Endodermal cell (in vitro differentiated cells): ENCODE results near the gene CD70. TPM values are rescaled to one million over a fixed set of nuclear protein-coding genes. Genes with fewer than 3 reads are reported as not detected.
"Not testable (repeated sequence)": the region's sequence is repeated elsewhere in the genome, so short reads cannot be mapped to it uniquely, and the experiment has no call there.

Source experiments
- DNase-seq: peaks from one replicate; pipeline ENCODE4 v3.0.0-alpha.2; 2017
- H3K27ac ChIP-seq: 2 replicates; pipeline ENCODE4 v1.5.1; 2013; ENCODE audit warnings: mild to moderate bottlenecking, low read depth, low read length, moderate library complexity
- H3K27me3 ChIP-seq: 2 replicates; pipeline ENCODE4 v1.6.1; 2013; ENCODE audit warnings: mild to moderate bottlenecking, low read length, moderate library complexity; ENCODE audit not compliant: insufficient read depth, control insufficient read depth, poor library complexity, severe bottlenecking
- H3K36me3 ChIP-seq: 2 replicates; pipeline ENCODE4 v1.7.0; 2013; ENCODE audit warnings: mild to moderate bottlenecking, low read length, moderate library complexity; ENCODE audit not compliant: control insufficient read depth, insufficient read depth
- H3K4me1 ChIP-seq: one replicate; pipeline ENCODE4 v1.7.0; 2013; ENCODE audit warnings: low read length; ENCODE audit not compliant: control insufficient read depth, insufficient read depth
- H3K4me3 ChIP-seq: 2 replicates; pipeline ENCODE4 v1.5.1; 2013; ENCODE audit warnings: mild to moderate bottlenecking, low read length, moderate library complexity
- H3K9ac ChIP-seq: 2 replicates; pipeline ENCODE4 v1.6.1; 2013; ENCODE audit warnings: mild to moderate bottlenecking, low read length, moderate library complexity; ENCODE audit not compliant: poor library complexity, severe bottlenecking; ENCODE audit errors: extremely low read depth
- H3K9me3 ChIP-seq: 2 replicates; pipeline ENCODE4 v1.6.1; 2013; ENCODE audit warnings: mild to moderate bottlenecking, low read length, moderate library complexity; ENCODE audit not compliant: control insufficient read depth
- H3K27ac Mint-ChIP-seq: 2 replicates; pipeline ENCODE4 v1.8.0; 2020; ENCODE audit warnings: mixed read lengths
- H3K27me3 Mint-ChIP-seq: 2 replicates; pipeline ENCODE4 v1.8.0; 2021; ENCODE audit warnings: mild to moderate bottlenecking, mixed read lengths; ENCODE audit not compliant: insufficient read depth
- H3K36me3 Mint-ChIP-seq: 2 replicates; pipeline ENCODE4 v1.8.0; 2020; ENCODE audit warnings: low read depth, mixed read lengths
- H3K4me1 Mint-ChIP-seq: 2 replicates; pipeline ENCODE4 v1.8.0; 2020; ENCODE audit warnings: mixed read lengths
- H3K4me3 Mint-ChIP-seq: 2 replicates; pipeline ENCODE4 v1.8.0; 2020; ENCODE audit warnings: mild to moderate bottlenecking, moderate library complexity, mixed read lengths
- H3K9me3 Mint-ChIP-seq: 2 replicates; pipeline ENCODE4 v1.8.0; 2020; ENCODE audit warnings: mild to moderate bottlenecking, mixed read lengths
- CTCF ChIP-seq: fragments of 200-600 bp; sonication (generic); conservative IDR thresholded peaks from 2 replicates; pipeline ENCODE4 v1.5.0; 2021; ENCODE audit warnings: antibody characterized with exemption, mild to moderate bottlenecking
- WGBS, 2 experiments: methylation state at CpG; one replicate each; pipeline versions ENCODE4 v1.1.5 to v1.1.7; 2013; ENCODE audit warnings: missing lambda C conversion rate in 2 of 2, mixed read lengths in 1 of 2; ENCODE audit not compliant: insufficient coverage in 1 of 2, insufficient read length in 1 of 2; 5-methylcytosine and 5-hydroxymethylcytosine counted together
- total RNA-seq, 2 donors: library from RNA; stranded (reverse); fragmentation: NEBNext Ultra II Directional in 1 of 2; extraction: Animal tissue kit (Norgen Biotek cat#: 25700) in 1 of 2; gene quantifications; 2 replicates in 1 of 2; 3 replicates in 1 of 2; pipeline ENCODE4 v1.2.1, GENCODE V29; 2021

CD70 gene
- total RNA-seq, 2 donors from 2014 or later, result 0.92 to 1.8 TPM

GRCh38 chr19:6551091-6551490 lies 39.9 kb downstream of the CD70 start:
- H3K9me3 Mint-ChIP-seq, result peaks cover 21% of the 10 kb centered on the region

GRCh38 chr19:6550679-6551078 lies 40.3 kb downstream of the CD70 start:
- H3K4me1 Mint-ChIP-seq, H3K9ac ChIP-seq, H3K36me3 ChIP-seq, H3K27me3 ChIP-seq, H3K27ac ChIP-seq, H3K27me3 Mint-ChIP-seq, H3K4me1 ChIP-seq, H3K27ac Mint-ChIP-seq, DNase-seq, H3K4me3 ChIP-seq, H3K36me3 Mint-ChIP-seq, H3K4me3 Mint-ChIP-seq: not testable (repeated sequence)
- peaks cover 24% of the 10 kb centered on the region for H3K9me3 Mint-ChIP-seq
- WGBS, 2 experiments, result 82 to 89% methylated on average over 3 to 5 of the region's 6 CpGs
- peaks cover 26% of the 10 kb centered on the region for H3K9me3 ChIP-seq

More at GRCh38 chr19:6551091-6551490, 39.9 kb downstream of the CD70 start:
- H3K27ac ChIP-seq, result no peak overlapping the region
- Mint-ChIP-seq H3K27me3 (peaks cover 4% of the 10 kb centered on the region), H3K4me3 (no peak overlapping the region), H3K27ac (no peak overlapping the region), H3K4me1 (no peaks in the 10 kb centered on the region), H3K36me3 (no peaks in the 10 kb centered on the region)
- WGBS, 2 experiments, result 62 to 72% methylated on average over 3 of the region's 3 CpGs
- H3K36me3 ChIP-seq, result no peaks in the 10 kb centered on the region
- H3K9ac ChIP-seq, result no peak overlapping the region
- peaks cover 27% of the 10 kb centered on the region for H3K9me3 ChIP-seq
- DNase-seq, result no peak
- no peak for TF ChIP-seq CTCF
- no peaks in the 10 kb centered on the region for H3K4me1 ChIP-seq
- H3K4me3 ChIP-seq, result no peak overlapping the region
- no peaks in the 10 kb centered on the region for H3K27me3 ChIP-seq

- Histone ChIP-seq H3K9me3 (peaks cover 22% of the 10 kb centered on the region), H3K27ac (no peak overlapping the region), H3K9ac (no peak overlapping the region), H3K36me3 (no peaks in the 10 kb centered on the region), H3K27me3 (no peaks in the 10 kb centered on the region), H3K4me1 (no peaks in the 10 kb centered on the region), H3K4me3 (no peak overlapping the region)
- WGBS, 2 experiments, result 72 to 85% methylated on average over 7 to 11 of the region's 11 CpGs
- no peak for DNase-seq
- no peaks in the 10 kb centered on the region for H3K4me1 Mint-ChIP-seq
- H3K36me3 Mint-ChIP-seq, result no peaks in the 10 kb centered on the region
- no peak for TF ChIP-seq CTCF
- peaks cover 25% of the 10 kb centered on the region for H3K9me3 Mint-ChIP-seq
- H3K4me3 Mint-ChIP-seq, result no peak overlapping the region
- H3K27me3 Mint-ChIP-seq, result peaks cover 14% of the 10 kb centered on the region
- H3K27ac Mint-ChIP-seq, result no peak overlapping the region
Measured at GRCh38 chr19:6543866-6544347, 47.0 kb downstream of the CD70 start.
